Measurements from ENCODE around the gene TAF13. TPM values are rescaled to one million over a fixed set of nuclear protein-coding genes. Genes with fewer than 3 reads are reported as not detected.
"Not testable (repeated sequence)": the region's sequence is repeated elsewhere in the genome, so short reads cannot be mapped to it uniquely, and the experiment has no call there.

Gene TAF13
- total RNA-seq, 4 donors from 2014 or later, result 11.4 to 30.8 (median 25.9) TPM

- TF ChIP-seq CTCF (IDR thresholded peaks at IDR 0.05) (no peak), EP300 (IDR thresholded peaks at IDR 0.05) (no peak), POLR2A (IDR thresholded peaks at IDR 0.05) (no peak)
- H3K27ac ChIP-seq, result no peak overlapping the region
- WGBS, 2 donors, result 83 to 86% methylated on average over 7 of the region's 7 CpGs
- no peaks in the 10 kb centered on the region for H3K4me1 ChIP-seq
- H3K9me3 ChIP-seq, result no peaks in the 10 kb centered on the region
- H3K4me3 ChIP-seq, result no peak overlapping the region
- H3K36me3 ChIP-seq, result peaks cover 0 to 37% (median 0%) of the 10 kb centered on the region in 3 donors
- no peak for DNase-seq (ENCODE audit: low spot score in 2 of 2)
- no peaks in the 10 kb centered on the region for H3K27me3 ChIP-seq
Observed at GRCh38 chr1:109060707-109061106, 15.1 kb downstream of the TAF13 start.

GRCh38 chr1:109059026-109059425 is 16.8 kb downstream of the TAF13 start:
- no peak overlapping the region for H3K4me3 ChIP-seq
- peaks cover 0 to 20% (median 0%) of the 10 kb centered on the region in 3 donors for H3K36me3 ChIP-seq
- H3K27me3 ChIP-seq, result no peaks in the 10 kb centered on the region
- no peak overlapping the region for H3K27ac ChIP-seq
- no peak for DNase-seq (ENCODE audit: low spot score in 2 of 2)
- H3K9me3 ChIP-seq, result no peaks in the 10 kb centered on the region
- TF ChIP-seq POLR2A (IDR thresholded peaks at IDR 0.05) (no peak), CTCF (IDR thresholded peaks at IDR 0.05) (no peak), EP300 (IDR thresholded peaks at IDR 0.05) (no peak)
- no peaks in the 10 kb centered on the region for H3K4me1 ChIP-seq

GRCh38 chr1:109056064-109056463 is 19.7 kb downstream of the TAF13 start:
- no peaks in the 10 kb centered on the region for H3K27me3 ChIP-seq
- no peak for DNase-seq (ENCODE audit: low spot score in 2 of 2)
- 87 to 90% methylated on average over 3 of the region's 3 CpGs for WGBS, 2 donors
- H3K27ac ChIP-seq, result no peak overlapping the region
- H3K4me3 ChIP-seq, result no peak overlapping the region
- no peaks in the 10 kb centered on the region for H3K36me3 ChIP-seq
- no peaks in the 10 kb centered on the region for H3K4me1 ChIP-seq
- TF ChIP-seq EP300 (IDR thresholded peaks at IDR 0.05) (no peak), POLR2A (IDR thresholded peaks at IDR 0.05) (no peak), CTCF (IDR thresholded peaks at IDR 0.05) (no peak)
- H3K9me3 ChIP-seq, result no peaks in the 10 kb centered on the region

- H3K27ac ChIP-seq; DNase-seq (ENCODE audit: low spot score in 2 of 2): not testable (repeated sequence)
- WGBS, 2 donors, result 88 to 93% methylated on average over 3 of the region's 3 CpGs
Observed at GRCh38 chr1:109052145-109052544, 23.7 kb downstream of the TAF13 start.

GRCh38 chr1:109050228-109050995 is 25.4 kb downstream of the TAF13 start:
- H3K4me3 ChIP-seq, result no peak overlapping the region
- 79 to 80% methylated on average over 7 of the region's 7 CpGs for WGBS, 2 donors

More at GRCh38 chr1:109052145-109052544, 23.7 kb downstream of the TAF13 start:
- H3K4me1 ChIP-seq, H3K27me3 ChIP-seq, H3K4me3 ChIP-seq, H3K9me3 ChIP-seq, H3K36me3 ChIP-seq: not testable (repeated sequence)

More at GRCh38 chr1:109050228-109050995, 25.4 kb downstream of the TAF13 start:
- no peak for DNase-seq (ENCODE audit: low spot score in 2 of 2)
- H3K9me3 ChIP-seq, result no peaks in the 10 kb centered on the region
- no peak for TF ChIP-seq EP300 (IDR thresholded peaks at IDR 0.05)
- no peak for TF ChIP-seq CTCF (IDR thresholded peaks at IDR 0.05)
- no peak for TF ChIP-seq POLR2A (IDR thresholded peaks at IDR 0.05)
- H3K27ac ChIP-seq, result no peak overlapping the region
- H3K4me1 ChIP-seq, result no peaks in the 10 kb centered on the region
- no peaks in the 10 kb centered on the region for H3K27me3 ChIP-seq
- no peaks in the 10 kb centered on the region for H3K36me3 ChIP-seq

Measured in tibial nerve (tissue), 4 donors.